Measurements from ENCODE around the gene PCK2.
A peak's percentile ranks its signal among the peaks of the same experiment; 100 is the strongest.

The PCK2 gene

DNA sequence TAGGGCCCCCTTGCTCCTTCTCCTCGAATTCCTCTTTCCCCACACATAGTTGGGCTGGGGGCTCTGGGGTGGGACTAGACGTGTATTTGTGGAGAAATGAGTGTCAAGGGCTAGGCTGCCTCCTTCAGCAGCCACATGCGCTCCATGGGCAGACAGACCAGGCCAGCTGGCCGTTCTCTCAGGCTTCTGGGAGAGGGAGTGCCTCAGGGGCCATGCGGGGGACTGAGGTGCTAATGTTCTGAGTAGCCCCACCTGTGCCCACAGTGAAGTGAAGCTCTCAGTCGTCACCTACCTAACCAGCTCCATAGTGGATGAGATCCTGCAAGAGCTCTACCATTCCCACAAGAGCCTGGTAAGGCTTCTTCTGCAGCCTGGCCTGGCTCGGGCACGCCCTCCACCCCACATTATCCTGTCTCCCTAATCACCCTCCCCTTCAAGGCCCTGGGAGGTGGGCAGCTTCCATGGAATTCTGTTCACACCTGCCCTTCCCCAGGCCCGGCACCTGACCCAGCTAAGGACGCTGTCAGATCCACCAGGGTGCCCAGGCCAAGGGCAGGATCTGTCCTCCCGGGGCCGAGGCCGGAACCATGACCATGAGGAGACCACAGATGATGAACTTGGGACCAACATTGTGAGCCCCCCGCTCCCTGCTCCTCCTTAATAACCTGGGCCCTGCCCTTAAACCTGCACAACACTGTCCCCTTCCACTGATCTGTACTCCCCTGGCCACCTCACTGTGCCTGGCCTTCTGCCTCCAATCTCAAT is 31.7 kb upstream of the PCK2 start:
- DNase-seq: no peak

DNA sequence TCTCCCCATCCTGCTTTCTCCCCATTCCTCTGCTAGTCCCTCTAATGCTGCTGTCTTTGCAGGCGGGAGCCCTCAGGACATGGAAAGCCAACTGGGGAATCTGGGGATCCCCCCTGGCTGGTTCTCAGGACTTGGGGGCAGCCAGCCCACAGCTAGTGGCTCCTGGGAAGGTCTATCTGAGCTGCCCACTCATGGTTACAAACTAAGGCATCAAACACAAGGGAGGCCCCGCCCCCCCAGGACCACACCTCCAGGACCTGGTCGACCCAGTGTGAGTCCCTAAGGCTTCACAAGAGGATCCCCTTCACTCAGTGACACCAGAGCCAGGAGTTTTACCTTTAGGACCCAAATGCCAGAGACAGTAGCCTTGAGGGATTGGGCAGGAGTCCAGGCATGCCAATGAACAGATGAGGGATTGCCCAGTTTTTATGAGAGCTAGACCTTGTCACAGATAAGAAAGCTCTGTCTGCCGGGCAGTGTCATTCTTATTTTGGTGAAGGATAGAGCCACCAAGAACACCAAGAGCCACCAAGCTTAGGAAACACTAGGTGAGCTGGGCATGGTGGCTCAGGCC is 30.8 kb upstream of the PCK2 start:
- no peak for DNase-seq

DNA sequence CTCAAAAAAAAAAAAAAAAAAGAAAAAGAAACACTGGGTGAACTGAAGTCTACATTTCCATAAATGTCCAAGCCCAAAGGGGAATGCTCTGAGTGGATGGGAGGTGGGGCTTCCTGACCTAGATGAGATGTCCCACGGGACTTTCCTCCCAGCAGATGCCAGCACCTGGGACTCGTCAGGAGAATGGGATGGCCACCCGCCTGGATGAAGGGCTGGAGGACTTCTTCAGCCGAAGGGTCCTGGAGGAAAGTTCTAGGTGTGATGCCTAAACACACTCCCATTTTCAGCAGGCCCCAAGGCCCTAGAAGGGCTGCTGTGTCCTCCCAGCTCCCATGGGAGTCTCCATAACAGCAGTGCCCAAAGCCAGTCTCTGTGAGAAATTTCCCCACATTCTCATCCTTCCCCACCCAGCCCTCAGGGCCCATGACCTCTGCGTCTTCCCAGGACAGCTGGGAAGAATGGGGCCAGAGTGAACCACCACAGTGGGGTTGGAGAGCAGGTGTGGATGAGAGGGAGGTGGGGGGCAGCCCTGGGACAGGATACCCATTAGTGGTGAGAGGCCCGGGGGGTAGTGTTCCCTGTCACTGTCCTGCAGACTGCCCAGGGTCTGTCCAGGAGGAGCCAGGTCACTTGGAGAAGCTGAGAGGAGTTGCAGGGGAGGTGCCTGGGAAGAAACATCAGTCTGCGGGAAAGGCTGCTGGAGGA is 29.9 kb upstream of the PCK2 start:
- DNase-seq: no peak

DNA sequence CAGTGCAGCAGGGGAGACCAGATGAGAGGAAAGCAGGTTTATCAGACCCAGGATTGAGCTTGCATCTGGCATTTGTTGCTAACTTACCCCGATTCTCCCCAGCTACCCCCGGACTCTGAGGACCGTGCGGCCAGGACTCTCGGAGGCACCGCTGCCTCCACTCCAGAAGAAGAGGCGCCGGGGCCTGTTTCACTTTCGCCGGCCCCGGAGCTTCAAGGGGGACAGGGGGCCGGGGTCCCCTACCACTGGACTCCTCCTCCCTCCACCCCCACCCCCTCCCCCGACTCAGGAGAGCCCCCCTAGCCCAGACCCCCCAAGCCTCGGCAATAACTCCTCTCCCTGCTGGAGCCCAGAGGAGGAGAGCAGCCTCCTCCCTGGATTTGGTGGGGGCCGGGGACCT is 29.3 kb upstream of the PCK2 start:
- no peak for DNase-seq

DNA sequence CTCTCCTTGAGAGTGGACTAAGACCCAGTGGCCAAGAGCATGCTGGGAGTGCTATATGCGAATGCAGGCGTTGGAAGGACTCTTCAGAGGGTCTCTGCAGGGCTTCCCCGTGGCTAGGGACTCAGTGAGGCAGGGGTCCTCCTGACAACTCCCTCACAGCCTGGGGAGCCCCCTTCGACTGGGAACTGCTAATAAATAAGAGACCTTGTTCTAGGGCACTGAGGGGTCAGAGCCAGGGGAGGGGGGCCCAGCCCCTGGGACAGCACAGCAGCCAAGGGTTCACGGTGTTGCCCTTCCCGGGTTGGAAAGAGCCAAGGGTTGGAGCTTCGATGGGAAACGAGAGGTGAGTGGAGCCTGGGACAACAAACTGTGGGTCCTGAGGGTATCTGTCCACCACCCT is 28.7 kb upstream of the PCK2 start:
- DNase-seq: no peak

DNA sequence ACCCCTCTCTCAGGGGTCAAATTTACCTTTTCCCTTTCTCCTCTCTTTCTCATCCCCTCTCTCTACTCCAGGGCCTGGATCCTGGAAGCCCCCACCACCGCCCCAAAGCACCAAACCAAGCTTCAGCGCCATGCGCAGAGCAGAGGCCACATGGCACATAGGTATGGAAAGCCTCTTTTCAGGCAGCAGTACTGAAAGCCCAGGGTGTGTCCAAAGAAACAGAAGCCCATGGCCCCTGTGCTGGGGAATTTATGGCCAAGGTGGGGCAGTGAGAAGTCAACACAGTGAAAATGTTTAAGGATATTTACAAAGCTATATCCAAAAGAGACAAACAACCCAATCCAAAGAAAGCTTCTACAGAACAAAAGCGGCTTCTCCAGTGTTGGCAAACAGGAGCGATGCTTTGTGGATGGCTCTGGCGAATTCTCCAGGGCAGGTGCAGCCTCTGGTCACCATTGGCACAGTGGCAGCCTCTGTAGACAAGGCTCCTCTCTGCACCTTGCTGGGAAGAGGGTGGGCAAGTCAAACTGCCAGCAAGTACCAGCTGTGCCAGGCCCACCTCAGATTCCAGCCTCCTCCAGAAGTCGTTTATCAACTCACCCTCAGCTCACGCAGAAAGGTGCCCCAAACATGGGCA is 27.5 kb upstream of the PCK2 start:
- DNase-seq: no peak

DNA sequence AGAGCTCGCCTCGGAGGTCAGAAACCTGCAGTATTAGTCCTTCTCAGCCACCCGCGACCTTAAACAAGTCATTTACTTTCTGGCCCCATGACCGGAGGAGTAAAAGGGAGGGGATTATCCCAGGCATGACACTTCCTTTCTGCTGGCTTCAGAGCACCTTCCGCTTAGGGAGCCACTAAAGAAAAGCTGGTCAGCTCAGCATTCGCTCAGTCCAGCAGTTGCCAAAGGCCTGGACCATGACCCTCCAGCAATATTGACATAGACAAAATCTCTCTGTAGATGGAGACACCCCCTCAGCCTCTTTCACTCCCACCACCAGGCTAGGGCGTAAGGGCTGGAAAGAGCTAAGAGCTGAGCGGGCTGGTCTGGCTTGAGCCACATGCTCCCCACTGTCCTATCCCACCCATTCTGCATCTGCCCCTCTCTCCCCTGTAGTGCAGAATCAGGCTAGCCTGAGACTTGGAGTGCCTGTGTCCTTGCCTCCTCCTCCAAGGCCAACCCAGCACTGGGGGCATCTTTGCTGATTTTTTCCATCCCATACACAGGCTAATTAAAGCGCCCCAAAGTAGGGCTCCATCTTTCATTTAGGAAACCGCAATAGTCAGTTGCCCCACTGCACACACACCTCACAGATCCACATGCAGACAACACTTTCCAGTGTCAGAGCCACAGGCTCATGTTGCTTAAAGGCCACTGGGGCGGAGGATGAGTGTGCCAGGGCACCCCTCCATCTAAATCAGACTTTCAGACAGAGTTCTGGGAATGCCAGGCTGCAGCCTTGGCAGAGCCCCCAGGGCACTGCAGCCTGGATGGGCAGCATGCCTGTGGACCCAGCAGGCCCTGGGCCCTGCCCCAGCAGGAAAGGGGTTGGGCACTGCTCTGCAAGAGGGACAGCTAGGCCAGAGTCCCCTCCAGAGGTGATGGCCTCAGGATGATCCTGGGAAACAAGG is 26.7 kb upstream of the PCK2 start:
- no peak for DNase-seq

DNA sequence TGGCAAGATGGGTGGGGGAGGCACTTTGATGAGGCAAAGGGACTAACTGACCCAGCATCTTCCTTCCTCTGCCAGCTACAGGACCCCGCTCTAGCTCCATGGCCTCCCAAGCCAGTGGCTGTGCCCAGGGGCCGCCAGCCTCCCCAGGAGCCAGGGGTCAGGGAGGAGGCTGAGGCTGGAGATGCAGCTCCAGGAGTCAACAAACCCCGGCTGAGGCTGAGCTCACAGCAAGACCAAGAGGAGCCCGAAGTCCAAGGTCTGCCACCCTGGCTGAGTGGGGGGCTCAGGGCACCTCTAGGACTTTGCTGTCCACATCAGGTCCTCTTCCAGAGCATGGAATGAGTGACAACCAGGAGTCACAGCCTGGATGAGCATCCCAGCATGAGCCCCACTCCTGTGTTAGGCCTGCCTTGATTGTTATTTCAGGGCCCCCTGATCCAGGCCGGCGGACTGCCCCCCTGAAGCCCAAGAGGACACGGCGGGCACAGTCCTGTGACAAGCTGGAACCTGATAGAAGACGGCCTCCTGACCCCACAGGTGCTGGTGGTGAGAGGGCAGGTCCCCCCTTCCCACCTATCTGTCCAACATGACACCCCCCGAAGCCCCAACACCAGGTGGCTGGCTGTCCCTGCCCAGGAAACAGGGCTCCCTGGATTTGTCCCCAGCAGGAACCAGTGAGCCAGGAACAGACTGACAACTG is 25.2 kb upstream of the PCK2 start:
- DNase-seq: no peak

DNA sequence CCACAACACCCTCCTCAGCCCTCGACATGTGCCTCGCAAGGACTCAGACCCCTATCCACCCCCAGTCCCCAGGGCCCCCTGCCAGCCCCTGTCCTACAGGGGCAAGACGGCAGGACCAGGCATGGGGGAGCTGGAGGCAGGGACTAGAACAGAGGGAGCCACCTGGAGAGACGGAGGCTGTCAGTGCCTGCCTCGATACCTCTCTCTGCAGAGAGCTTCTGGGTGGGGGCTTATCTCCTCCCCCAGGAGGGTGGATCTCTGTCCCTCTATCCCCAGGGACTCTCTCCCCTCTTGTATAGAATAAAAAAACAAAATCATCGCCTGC is 24.7 kb upstream of the PCK2 start:
- no peak for DNase-seq

DNA sequence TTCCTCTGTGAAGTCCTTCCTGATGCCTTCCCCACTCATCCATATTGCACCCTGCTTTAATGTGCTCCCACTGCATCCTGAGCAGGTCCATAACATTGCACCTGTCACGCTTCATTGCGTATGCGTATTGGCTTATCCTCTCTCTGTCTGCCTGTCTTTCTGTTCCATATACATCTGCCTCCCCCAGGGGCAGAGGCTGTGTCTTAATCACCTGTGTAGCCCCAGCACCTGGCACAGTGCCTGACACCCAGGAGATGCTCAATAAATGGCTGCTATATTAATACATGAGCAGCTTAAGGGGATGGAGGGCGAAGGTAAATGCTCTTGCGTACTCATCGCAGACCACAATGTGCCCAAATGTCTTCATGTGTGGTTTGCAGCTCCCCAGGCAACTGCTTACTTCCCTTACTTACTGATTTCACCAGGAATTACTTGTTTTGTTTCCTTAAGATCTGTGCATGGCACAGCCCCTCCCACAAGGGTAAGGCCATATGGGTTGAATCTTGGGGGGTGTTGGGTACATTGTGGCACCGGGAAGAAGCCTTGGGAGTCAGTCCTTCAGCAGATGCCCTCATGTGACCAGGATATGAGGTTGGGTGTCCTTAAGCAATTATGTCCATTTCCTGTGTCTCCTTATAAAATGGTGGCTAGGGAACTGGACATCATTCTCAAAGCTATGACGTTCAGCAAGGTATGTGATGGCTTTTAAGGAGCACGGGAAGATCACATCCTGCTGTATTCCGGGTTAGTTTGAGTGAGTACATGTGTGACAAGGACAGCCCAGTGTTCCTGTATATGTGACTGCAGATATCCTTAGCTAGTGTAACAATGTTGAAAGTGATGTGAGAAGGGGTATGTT is 23.6 kb upstream of the PCK2 start:
- peak; percentile 62 for DNase-seq

DNA sequence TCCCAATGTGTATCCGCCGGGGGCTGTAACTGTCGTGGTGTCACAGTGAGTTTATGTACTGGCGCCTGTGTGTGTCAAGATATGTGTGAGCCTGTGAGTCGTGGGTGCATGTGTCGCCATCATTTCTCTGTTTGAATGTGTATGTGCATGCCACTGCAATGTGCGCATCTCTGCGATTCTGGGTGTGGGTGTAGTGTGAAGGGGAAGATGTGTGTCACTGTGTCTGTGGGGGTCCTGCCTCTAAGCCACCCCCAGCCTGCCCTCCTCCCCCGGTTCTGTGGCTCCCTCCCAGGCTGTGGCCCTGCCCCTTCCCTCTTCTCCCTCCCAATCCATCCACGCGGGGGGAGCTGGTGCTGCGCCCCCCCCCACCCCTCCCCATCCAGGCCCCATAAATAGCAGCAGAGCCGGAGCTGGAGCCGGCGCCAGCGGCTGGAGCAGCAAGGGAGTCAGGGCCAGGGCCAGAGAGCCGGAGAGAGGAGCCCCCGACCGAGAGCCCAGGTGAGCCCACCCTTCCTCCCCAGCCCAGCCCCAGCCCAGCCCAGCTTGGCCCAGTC is 22.9 kb upstream of the PCK2 start, which contains the start of gene CPNE6:
Gene CPNE6, plus strand, starts transcription at position 419 of the 554 bp plus-strand sequence. CDS start 1,375 bp downstream, outside the sequence.
- no peak for DNase-seq

DNA sequence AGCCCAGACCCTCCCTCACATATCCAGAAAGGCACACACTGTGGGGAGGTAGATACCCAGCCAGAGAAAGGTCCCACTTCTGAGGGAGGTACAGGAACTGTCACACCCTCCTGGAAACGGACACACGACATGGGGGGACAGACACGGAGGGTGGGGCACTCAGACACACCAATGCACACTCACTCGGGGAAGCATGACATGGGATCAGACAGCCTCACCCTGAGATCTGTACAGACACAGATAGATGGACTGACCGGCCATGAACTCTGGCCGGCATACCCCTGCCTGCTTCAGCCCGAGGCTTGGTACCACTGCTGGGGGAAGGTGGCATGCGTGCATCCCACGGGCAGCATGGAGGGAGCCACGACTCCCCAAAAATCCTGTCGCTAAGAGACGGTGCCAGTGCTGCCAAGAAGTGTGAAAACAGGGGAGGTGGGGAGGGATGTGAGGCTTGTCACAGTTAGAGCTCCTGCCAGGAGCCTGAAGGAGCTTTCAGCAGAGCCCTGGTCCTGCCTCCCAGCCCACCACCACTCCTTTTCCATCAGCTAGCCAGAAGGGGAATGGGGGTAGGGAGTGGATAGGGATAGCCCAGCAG is 22.2 kb upstream of the PCK2 start:
- DNase-seq: no peak

DNA sequence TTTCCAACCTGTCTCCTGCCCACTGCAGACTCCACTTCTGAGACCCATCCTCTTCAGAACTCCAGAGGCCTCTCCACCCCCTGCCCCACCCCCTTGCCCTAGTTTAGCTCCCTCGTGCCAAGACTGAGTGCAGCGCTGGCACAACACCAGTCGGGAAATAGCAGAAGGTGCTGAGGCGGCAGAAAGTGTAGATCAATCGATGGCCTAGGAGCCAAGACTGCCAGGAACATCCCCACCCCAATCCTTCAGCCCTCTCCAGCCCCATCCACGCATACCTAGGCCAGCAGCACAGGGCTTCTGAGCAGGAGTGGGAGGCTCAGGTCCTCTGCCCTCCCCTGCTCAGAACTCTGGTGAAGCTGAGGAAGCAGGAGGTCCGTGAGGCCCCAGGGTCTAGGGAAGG is 21.7 kb upstream of the PCK2 start:
- DNase-seq: no peak

DNA sequence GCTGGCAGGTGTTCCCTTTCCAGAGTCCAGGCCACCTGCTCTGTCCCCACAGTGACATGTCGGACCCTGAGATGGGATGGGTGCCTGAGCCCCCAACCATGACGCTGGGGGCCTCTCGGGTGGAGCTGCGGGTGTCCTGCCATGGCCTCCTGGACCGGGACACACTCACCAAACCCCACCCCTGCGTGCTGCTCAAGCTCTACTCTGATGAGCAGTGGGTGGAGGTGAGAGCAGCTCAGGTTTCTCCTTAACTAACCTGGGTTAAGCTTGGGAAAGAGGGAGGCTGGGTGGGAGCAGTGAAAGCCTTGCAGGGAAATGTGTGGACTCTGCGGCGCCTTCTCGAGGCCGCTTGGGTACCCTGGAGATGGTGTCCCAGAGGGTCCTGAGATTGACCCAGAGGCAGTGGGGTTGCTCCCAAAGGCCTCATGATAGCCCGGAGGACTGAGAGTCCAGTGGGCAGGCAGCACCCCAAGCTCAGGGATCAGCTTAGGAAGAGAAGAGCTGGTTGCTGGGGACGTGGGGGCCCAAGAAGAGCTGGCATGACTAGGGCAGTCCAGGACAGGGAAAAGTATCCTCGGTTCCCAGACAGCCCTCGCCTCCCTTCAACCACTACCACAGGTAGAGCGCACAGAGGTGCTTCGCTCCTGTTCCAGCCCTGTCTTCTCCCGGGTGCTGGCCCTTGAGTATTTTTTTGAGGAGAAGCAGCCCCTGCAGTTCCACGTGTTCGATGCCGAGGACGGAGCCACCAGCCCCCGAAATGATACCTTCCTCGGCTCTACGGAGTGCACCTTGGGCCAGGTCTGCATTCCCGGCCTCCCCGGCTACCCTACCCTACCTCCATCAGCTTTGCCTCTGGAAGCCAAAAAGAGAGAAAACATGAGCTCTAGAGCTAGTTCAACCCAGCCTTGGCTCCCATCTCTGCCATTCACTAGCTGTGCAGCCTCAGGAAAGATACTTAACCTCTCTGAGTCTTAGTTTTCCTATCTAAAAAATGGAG is 20.9 kb upstream of the PCK2 start:
- no peak for DNase-seq

DNA sequence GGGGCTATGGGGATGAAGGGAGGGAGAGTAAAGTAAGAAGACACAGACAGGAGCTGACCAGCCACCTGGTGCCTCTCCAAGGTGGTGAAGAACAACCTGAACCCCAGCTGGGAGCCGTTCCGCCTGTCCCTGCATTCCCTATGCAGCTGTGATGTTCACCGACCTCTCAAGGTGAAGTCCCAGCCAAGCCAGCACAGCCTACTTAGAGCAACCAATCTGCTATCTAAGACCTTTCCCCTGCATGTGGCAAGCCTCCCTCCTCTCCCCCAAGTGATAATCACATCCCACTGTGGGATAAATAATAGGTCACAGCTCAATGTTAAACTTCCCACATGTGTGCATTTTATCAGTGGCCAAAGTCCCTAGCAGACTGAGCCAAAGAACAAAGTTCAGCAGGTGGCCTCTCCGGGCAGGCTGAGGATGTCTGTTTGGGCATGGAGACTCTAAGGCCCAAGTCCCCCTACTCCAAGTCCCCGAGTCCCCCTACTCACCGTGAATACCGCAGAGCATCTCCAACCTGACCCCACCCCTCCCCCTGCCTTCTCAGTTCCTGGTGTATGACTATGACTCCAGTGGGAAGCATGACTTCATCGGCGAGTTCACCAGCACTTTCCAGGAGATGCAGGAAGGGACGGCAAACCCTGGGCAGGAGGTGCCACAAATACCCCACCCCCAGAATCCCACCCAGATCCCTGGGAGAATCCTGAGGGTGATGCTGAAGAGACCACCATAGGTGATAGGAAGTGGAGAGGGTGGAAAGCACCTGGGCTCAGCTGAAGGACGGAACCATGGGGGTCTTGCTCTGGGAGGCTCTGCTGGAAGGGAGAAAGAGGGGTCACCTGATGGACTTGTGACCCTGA is 19.3 kb upstream of the PCK2 start:
- no peak for DNase-seq

DNA sequence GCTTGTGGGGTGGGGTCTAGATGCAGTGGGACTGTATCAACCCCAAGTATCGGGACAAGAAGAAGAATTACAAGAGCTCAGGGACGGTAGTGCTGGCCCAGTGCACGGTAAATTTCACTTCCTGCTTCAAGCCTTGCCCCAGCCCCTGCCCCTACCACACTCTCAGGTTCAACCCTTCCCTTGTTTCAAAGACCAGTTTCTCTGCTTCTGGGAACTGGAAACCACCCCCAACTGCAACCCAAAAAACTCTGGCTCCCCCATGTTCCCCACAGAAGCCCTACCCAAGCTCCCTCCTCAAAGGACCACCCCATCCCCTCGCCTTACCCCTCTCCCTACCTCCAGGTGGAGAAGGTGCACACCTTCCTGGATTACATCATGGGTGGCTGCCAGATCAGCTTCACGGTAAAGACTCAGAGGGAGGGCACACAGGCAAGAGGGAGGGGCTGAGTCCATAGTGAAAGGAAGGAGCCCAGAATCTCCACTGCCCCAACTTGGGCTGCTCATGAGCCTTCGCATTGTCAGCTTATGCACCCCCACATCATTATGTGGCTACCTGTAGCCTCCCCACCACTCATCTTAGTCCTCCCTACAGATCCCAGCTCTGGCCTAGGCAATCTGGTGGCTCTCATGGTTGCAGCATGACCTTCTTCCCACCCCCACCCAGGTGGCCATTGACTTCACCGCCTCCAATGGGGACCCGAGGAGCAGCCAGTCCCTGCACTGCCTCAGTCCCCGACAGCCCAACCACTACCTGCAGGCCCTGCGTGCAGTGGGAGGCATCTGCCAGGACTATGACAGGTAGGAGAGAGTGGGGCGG is 18.4 kb upstream of the PCK2 start:
- DNase-seq: no peak

DNA sequence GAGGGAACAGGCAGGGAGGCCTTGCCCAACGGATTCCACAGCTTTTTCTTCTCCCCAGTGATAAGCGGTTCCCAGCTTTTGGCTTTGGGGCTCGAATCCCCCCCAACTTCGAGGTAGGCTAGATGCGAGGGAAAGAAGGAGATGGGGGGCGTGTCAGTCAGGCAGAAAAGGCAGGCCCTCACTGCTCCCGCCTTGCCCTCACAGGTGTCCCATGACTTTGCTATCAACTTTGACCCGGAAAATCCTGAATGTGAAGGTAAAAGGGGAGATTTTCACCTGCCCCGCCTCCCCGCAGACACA is 17.9 kb upstream of the PCK2 start:
- no peak for DNase-seq
